Amniotic stem cell (primary cell): ENCODE measurements around the gene PRPF19.
"Not testable (repeated sequence)": the region's sequence is repeated elsewhere in the genome, so short reads cannot be mapped to it uniquely, and the experiment has no call there.

ENCODE experiments used
- DNase-seq: peaks from one replicate; lab custom pipeline; 2025; lab: John Stamatoyannopoulos, UW

Gene PRPF19

GRCh38 chr11:60923326-60923725 lies 16.9 kb upstream of the PRPF19 start:
- no peak for DNase-seq

DNA sequence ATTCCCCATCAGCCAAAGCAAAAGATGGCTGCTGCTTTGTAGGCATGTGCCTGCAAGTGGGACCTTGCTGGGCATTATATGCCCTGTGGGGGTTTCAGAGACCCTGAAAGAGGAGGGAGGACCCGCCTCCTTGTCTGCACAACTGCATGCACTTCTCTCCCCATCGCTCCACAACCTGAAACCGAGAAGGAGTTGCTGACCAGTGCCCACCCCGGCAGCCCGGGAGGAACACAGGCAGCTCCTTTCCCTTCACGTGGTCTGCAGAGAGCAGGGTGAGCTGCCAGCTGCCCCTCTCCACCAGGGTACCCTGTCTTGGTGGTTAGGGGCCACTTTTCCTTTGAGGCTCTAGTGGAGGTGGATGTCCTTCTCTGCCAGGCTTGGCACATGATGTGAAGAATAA lies 16.5 kb upstream of the PRPF19 start:
- DNase-seq: no peak

DNA sequence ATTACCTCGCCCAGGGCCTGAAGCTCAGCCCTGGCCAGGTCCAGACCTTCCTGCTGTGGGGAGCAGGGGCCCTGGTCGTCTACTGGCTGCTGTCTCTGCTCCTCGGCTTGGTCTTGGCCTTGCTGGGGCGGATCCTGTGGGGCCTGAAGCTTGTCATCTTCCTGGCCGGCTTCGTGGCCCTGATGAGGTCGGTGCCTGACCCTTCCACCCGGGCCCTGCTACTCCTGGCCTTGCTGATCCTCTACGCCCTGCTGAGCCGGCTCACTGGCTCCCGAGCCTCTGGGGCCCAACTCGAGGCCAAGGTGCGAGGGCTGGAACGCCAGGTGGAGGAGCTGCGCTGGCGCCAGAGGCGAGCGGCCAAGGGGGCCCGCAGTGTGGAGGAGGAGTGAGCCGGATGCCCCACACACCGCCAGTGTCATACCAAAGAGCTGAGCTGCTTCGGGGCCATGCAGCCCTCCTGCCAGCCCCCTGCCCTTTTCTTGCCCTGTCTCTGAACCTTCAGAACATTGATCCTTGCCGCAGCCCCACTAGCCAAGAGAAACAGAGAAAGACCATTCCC lies 15.5 kb upstream of the PRPF19 start:
- no peak for DNase-seq

DNA sequence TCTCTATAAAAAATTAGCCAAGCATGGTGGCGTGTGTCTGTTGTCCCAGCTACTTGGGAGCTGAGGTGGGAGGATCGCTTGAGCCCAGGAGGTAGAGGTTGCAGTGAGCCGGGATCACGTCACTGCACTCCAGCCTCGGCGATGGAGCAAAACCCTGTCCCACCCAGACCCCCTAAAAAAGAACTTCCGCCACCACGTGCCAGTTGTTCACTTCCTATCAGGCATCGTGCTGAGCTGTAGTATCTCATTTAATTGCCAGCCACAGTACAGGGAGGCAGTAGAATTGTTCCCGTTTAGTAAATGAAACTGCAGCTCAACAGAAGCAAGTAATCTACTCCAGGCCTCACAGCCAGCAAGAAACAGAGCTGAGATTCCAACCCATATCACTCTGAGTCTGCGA lies 14.9 kb upstream of the PRPF19 start:
- DNase-seq: no peak

GRCh38 chr11:60919956-60920355 lies 13.6 kb upstream of the PRPF19 start:
- DNase-seq: no peak

DNA sequence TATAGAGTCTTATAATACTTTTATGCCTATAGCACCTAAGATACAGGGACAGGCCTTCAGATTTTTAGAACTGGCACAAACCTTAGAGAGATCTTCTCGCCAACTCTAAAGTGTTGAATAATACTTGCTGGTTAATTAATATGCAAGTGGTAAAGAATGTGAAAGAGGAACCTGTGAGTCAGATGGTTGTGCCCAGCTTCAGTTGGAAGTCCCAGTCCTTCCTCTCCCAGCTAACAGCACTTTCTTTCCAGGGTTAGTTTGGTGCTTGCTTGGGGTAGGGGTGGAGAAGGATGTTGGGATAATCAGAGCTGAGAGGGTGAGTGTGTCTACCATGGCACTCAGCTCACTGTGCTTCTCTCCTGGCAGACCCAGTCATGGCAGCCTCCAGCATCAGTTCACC lies 12.9 kb upstream of the PRPF19 start:
- DNase-seq: no peak

DNA sequence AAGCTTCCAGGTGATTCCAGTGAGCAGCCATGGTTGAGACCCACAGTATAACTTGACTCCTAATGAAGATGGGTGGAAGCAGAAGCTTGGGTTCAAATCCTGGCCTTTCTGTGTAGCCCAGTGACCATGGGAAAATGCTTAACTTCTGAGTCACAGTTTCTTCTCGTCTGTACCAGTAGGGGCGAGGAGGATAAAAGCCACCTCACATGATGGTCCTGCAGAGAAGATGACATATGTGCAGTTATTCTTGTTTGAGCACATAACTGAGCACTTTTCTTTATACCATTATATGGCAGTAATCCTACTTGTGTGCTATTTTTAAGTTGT lies 12.5 kb upstream of the PRPF19 start:
- DNase-seq: no peak

DNA sequence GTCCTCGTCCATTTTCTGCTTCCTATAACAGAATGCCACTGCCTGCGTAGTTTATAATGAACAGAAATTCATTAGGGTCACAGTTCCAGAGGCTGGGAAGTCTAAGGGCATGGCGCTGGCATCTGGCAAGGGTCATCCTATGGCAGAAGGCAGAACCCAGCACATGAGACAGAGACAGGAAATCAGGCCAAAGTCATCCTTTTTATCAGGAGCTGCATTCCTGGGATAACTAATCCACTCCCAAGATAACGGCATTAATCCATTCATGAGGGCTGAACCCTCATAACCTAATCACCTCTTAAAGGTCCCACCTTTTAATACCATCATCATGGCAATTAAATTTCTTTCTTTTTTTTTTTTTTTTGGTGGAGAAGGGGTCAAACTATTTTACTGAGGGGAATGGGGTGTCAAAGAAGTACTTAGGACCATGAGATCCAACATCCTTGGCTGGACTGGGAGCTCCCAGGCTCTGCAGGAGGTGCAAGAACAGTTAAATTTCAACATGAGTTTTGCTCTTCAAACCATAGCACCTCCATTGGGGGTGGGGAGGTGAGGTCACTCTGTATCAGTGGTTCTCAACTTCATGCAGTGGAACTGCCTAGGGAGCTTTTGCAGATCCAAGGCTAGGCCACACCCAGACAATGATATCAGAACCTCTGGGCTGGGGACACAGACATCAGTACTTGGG lies 12.0 kb upstream of the PRPF19 start:
- no peak for DNase-seq

DNA sequence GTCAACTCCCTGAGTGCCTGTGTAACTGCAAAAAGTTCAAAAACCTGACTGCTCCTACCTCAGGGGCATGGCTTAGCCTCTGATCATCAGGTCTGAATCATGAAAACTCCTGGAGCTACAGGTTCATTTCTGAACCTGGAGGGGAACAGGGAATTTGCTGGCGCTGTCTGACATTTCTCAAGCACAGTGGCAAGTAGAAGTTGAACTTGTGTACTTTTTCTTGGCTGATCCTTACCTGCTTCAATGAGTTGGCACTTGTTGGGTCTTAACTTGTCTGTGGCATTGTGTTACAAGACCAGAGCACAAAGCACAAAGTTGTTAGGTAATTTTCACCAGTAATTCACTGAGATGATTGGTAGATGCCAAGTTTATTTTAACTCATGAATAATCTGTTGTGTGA lies 10.9 kb upstream of the PRPF19 start:
- no peak for DNase-seq

DNA sequence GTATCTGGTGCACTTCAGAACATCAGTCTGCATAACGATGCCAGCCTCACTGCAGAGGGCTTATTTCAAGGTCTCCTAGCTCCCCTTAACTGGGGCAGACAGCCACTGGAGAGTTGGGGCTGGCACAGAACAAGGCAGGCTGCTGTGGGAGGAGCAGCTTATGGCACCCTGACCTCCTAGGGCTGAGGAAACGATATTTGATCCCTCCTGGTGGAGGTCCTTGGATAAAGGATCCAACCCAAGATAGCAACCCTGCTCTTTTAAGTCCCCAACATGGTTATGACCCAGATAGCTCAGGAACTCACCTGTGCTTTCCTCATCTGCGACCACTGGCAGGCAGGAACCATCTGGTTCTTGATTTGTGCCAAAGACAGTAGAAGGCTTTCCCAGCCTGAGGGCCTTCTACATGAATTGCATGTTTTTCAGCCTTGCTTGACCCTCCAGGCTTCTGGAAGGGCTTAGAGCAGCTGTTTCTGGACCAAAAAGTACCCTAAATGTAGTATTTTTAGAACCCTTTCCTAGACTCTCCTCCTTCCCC lies 10.4 kb upstream of the PRPF19 start:
- no peak for DNase-seq

DNA sequence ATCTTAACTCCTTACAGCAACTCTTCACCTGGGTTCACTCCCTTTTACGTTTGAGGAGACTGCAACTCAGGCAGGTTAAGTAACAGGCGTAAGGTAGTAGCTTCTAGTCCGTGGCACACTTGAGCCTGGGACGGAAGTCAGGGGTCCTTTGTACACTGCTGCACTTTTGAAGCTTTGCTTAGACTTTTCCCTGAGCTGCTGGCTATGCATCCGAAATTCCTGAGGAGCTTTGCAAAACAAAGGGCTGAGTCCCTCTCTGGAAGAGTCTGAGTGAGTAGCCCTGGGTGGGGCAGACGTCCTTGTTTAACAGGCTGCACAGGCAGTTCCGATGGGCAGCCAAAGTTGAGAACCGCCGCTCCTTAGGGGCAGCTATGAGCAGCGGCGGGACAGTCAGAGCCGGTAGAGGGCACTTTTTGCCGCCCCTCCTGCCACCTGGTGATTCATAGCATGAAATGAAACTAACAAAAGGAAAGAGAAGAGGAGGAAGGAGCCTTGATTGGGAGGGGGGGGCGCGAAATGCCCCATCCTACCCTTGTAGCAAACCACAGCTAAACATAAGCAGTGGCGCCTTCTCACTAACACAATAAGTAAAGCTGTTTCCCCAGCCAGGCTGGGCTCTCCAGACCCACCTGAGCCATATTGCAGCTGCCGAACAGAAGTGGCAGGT lies 9.0 kb upstream of the PRPF19 start:
- peak; percentile 77 for DNase-seq

DNA sequence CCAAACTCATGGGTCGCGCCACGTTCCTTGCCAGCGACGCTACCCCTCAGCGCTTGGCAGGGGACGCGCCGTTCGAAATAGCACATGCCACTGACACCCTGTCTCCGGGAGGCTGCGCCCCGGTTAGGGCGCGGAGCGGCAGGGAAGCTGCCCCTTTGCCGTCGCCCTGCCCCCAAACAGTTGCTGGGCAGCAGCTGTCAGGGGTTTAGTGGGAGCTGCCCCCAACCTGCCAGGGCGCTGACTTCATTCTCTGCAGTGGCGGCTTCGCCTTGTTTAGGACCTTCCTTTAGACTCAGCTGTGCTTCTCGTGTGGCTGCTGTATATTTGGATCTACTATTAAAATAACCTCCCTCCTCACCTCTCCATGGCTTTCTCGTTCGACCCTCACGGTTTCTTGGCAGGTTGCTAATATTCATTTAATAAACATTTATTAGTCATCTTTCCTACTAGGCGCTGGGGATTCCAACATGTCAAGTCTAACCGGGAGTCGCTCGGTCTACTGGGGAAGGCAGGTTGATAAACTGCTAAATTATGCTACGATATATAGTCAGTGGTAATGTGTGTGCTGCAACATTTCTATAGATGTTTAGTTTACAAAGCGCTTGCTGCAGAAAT lies 8.4 kb upstream of the PRPF19 start:
- DNase-seq: no peak

- DNase-seq: peak; percentile 76
Measured at GRCh38 chr11:60913793-60914632, 7.6 kb upstream of the PRPF19 start, which contains the start of gene TMEM109. TMEM109 (plus strand) TSS chr11:60914158; CDS start chr11:60919694, 5,536 bp downstream.

- no peak for DNase-seq
Measured at GRCh38 chr11:60912851-60913528, 6.6 kb upstream of the PRPF19 start.

DNA sequence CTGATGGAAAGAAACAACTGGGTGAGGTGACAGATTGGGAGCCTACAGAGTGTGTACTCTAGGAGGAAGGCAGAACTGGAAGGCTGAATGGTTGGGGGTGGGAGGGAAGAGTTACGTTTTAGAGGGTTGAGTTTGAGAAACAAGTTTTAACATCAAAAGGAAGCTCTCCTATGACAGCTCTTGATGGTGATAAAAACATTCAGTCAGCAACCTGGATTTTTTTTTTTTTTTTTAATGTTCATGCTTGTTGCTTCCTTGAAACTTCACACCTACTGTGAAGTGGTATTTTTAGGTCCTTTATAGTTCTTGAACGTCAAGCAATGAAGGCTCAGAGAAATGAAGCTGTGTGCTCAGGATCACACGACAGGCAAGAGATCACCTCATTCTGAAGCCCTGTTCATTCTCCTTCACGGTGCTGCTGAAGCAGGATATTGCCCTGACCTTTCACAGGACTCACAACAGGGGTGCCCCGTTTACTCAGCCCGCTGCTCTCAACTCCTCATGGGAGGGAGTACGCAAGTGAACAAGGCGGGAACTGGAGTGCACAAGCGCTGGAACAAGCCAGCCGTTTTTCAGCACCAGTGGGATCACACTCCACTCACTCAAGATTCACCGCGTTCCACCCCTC lies 6.0 kb upstream of the PRPF19 start:
- no peak for DNase-seq

DNA sequence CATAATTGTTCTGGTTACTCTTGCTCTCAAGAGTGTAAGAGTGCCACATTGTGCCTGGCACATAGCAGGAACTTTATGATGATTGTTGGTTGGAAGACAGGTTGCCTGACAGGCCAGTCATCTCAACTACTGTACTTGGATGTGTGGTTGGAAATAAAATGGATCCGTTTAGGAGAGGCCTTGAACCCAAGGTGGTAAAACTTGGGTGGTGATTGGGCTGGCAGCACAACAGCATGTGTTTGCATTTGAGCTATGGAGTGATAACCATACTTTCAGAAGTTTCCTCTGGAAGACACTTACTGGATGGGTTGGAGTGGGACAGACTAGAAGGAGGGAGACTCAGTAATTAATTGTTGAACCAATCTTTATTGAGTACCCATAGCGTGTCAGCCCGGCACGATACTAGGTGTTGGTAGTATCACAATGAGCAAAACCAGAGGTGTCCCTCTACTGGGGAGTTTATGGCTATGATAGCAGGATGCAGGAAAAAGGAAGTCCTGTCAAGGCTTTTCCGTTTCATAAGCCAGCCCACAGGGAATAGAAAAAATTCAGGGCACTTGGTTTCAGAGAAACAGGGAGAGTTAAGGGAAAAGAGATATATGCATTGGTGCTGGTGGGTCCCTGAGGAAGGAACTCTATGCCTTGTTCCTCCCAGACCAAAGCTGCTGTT lies 4.5 kb upstream of the PRPF19 start:
- no peak for DNase-seq

GRCh38 chr11:60910281-60910687 lies 3.9 kb upstream of the PRPF19 start:
- DNase-seq: no peak

GRCh38 chr11:60909680-60910280 lies 3.4 kb upstream of the PRPF19 start:
- not testable (repeated sequence) for DNase-seq

- no peak for DNase-seq
Measured at GRCh38 chr11:60908803-60909202, 2.4 kb upstream of the PRPF19 start.

- no peak for DNase-seq
Measured at GRCh38 chr11:60905551-60906113, 753 bp downstream of the PRPF19 start.
